LNCaP clone FGC (cell line): Measurements from ENCODE around the gene PRSS8.
A peak's percentile ranks its signal among the peaks of the same experiment; 100 is the strongest.

Experiments
- DNase-seq: peaks from one replicate; pipeline ENCODE4 v3.0.0-alpha.2; 2011; ENCODE audit warnings: low read depth
- H3K4me3 ChIP-seq: 2 replicates; pipeline ENCODE4 v1.5.1; 2011; ENCODE audit warnings: mild to moderate bottlenecking, low read depth, low read length, control low read depth
- TF ChIP-seq, protein P1 (sequence below): IDR thresholded peaks from 2 replicates; pipeline ENCODE4 v1.5.1; 2012; ENCODE audit warnings: mild to moderate bottlenecking; ENCODE audit not compliant: control insufficient read depth, insufficient read depth; ENCODE audit errors: extremely low read depth

The PRSS8 gene

DNA sequence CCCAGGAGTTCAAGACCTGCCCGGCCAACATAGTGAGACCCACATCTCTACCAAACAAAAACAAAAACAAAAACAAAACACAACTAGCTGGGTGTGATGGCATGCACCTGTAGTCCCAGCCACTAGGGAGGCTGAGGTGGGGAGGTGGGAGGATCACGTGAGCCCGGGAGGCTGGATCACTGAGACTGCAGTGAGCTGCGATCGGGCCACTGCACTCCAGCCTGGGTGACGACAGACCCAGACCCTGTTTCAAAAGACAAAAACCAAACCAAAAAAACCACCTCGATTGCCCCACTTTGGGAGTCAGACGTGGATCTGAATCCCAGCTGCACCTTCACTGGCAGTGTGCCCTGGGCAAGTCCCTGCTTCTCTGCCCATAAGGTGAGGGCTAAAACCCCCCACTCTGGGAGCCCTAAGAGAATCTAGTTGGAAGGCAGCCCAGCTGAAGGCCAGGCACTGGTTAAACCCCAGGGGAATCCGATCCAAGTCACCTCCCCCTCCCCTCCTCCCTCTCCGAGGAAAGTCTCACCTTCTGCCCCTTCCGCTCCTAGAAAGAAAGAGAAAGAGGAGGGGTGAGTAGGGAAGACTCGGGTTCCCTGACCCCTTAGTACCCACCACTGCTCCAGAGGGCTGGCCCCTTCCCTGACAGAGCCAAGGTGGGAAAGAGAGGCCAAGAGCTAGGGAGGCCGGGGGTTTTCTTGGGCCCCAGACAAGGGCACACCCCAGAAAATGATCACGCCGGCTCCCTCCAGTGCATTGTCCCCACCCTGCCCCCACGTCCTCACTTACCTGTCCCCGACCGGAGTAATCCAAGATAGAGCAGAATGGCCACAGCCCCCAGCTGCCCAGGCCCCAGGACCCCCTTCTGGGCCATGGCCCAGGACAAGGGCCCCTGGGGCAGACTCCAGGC lies 647 bp downstream of the PRSS8 start:
- peak overlapping the region; percentile 92 for H3K4me3 ChIP-seq
- no peak for DNase-seq
- TF ChIP-seq, protein P1, sequence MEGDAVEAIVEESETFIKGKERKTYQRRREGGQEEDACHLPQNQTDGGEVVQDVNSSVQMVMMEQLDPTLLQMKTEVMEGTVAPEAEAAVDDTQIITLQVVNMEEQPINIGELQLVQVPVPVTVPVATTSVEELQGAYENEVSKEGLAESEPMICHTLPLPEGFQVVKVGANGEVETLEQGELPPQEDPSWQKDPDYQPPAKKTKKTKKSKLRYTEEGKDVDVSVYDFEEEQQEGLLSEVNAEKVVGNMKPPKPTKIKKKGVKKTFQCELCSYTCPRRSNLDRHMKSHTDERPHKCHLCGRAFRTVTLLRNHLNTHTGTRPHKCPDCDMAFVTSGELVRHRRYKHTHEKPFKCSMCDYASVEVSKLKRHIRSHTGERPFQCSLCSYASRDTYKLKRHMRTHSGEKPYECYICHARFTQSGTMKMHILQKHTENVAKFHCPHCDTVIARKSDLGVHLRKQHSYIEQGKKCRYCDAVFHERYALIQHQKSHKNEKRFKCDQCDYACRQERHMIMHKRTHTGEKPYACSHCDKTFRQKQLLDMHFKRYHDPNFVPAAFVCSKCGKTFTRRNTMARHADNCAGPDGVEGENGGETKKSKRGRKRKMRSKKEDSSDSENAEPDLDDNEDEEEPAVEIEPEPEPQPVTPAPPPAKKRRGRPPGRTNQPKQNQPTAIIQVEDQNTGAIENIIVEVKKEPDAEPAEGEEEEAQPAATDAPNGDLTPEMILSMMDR: no peak

DNA sequence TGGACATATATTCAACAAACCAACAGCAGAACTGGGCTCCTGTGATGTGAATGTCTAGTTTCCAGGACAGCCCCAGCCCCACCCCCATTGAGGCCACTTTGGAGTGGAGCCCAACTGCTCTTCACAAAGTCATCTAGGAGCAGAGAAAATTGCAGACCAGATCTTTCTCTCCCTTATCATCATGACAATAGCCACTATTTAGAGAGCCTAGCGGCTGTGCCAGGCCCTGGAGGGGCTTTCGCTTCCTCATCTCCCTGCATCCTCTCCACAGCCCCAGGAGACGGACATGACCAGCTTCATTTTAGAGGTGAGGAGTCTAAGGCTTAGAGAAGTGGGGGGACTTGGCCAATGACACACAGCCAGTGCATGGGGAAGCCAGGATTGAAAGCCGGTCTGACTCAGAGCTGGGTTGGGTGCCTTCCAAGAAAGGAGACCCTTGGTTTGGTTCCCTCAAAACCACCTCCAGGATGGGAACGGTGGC lies 1.4 kb downstream of the PRSS8 start:
- peak overlapping the region; percentile 92 for H3K4me3 ChIP-seq
- TF ChIP-seq, protein P1: no peak
- DNase-seq: no peak

DNA sequence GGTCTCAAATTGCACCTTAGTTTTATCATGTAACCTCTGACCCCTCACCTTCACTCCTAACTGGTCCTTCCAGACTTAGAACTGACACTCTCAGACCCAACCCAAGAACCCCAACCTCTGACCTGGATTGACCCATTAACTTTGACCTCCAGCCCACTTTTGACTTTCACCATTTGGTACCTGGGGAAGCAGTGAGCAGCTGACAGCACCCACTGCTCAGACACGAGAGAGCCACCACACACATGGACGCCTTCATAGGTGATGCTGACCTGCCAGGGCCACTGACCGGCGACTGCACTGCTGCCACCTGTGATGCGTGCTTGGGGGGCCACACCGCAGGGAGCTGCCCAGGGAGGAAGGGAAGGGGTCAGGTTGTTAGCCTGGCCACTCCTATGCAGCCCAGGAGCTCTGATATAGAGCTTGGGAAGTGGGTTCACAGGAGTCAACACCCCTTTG lies 2.5 kb downstream of the PRSS8 start:
- TF ChIP-seq, protein P1: no peak
- DNase-seq: no peak
- H3K4me3 ChIP-seq: no peak overlapping the region

DNA sequence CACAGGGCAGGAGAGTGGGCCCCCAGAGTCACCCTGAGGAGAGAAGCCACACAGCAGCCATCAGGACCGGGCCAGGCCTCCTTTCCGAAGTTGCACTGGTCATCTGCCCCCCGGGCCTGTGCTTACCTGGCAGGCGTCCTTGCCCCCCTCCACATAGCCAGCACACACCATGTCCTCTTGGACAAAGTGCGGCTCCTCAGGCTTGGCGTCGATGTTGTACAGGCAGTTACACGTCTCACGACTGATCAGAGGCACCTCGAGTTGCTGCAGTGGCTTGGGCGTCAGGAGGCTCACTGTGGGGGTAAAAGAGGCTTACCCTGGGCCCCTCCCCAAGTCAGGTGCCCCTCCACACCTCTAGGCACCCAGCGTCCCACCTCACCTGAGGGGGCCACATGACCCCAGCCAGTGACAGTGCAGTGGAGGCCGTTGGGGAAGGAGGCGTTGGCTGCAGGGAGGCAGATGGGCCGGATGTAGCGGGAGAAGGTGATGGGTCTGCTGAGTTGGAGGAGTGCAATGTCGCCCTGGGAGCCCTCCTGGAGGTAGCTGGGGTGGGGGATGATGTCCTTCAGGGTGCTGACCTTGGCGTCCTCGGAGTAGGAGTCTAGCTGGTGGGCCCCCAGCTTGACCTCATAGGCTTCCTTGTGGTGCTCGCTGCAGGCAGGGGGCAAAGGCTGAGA lies 3.1 kb downstream of the PRSS8 start:
- TF ChIP-seq, protein P1: no peak
- H3K4me3 ChIP-seq: no peak overlapping the region
- no peak for DNase-seq

DNA sequence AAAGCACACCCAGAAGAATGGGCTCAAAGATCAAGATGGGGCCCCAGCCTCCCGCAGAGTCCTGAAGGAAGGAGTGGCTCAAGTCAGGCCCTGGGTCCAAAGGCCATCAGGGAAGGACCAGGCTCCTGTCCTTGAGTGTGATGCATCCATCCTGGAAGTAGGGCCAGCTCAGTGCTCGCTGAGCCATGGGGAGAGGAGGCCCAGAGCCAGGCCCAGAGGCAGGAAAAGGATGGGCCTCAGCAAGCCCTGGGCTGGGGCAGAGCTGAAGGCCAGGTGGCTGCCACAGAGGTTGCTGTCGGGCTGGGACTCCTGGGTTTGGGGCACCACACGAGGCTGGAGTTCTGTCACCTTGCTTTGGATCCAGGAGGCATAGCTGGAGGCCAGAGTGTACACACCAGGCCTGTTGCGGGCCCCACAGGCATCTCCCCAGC lies 3.7 kb downstream of the PRSS8 start:
- TF ChIP-seq, protein P1: no peak
- no peak overlapping the region for H3K4me3 ChIP-seq
- no peak for DNase-seq

DNA sequence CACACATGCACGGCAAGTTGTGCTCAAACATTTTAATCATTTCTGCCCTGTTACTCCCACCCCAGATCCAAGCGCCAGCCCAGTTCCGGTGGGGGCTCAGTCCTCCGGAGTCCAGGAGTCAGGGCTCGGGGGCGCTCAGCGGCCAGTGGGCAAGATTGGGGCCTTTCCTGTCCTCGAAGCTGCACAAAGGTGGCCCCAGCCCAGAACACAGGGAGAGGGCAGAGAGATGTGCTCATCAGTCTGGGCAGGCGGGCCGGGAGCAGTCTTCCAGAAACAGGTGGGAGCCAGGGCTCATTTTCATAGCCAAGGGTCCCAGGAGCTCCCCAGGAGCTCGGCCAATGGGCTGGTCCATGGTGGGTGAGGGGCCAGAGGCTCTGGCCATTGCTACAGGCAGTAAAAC lies 4.1 kb downstream of the PRSS8 start:
- TF ChIP-seq, protein P1: no peak
- H3K4me3 ChIP-seq: no peak overlapping the region
- no peak for DNase-seq
